GM12892 (cell line): ENCODE measurements around the gene FBXL17.

Source experiments
- DNase-seq: peaks from one replicate; pipeline ENCODE4 v3.0.0; 2011; ENCODE audit not compliant: insufficient read length
- FAIRE-seq: peaks from 2 replicates; lab custom pipeline; 2011; peaks lifted over from hg19 to GRCh38; lab: Jason Lieb, UNC
- POLR2A ChIP-seq: IDR thresholded peaks from 2 replicates; pipeline ENCODE4 v1.6.1; 2011; ENCODE audit warnings: low read depth, low read length, control low read depth
- POLR2AphosphoS5 ChIP-seq: IDR thresholded peaks from 2 replicates; pipeline ENCODE4 v1.6.1; 2011; ENCODE audit warnings: low read depth, low read length, control low read depth
- TAF1 ChIP-seq: IDR thresholded peaks from 2 replicates; pipeline ENCODE4 v1.6.1; 2011; ENCODE audit warnings: low read depth, mild to moderate bottlenecking, control low read depth, low read length, borderline replicate concordance

The FBXL17 gene

DNA sequence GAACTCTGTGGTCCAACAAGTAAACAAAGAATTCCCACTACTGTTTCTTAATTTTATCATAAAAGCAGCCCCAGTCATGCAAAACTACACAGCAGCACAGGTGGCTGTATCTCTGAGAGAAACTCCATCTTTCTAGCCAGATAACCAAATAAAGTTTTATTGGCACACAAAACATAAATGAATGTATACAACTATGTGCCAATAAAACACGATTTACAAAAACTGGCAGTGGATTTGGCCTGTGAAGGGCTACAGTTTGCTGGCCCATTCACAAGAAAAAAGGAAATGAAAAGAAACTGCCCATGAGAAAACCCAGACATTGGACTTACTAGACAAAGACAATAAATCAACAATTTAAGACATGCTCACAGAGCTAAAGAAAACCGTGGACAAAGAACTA is 10.6 kb downstream of the FBXL17 start:
- FAIRE-seq (no peak), DNase-seq (no peak)
- no peak for TF ChIP-seq TAF1

- no peak for DNase-seq
- no peak for FAIRE-seq
- TF ChIP-seq POLR2A, result no peak
- TF ChIP-seq TAF1, result no peak
- no peak for TF ChIP-seq POLR2AphosphoS5
Observed at GRCh38 chr5:108369167-108369566, 12.7 kb downstream of the FBXL17 start.

GRCh38 chr5:108367679-108368334 is 14.1 kb downstream of the FBXL17 start:
- DNase-seq, result no peak
- TF ChIP-seq POLR2A (no peak), POLR2AphosphoS5 (no peak), TAF1 (no peak)
- no peak for FAIRE-seq

- DNase-seq, result no peak
- TF ChIP-seq POLR2A, result no peak
- no peak for TF ChIP-seq TAF1
- no peak for TF ChIP-seq POLR2AphosphoS5
- no peak for FAIRE-seq
Observed at GRCh38 chr5:108366500-108366899, 15.4 kb downstream of the FBXL17 start.

DNA sequence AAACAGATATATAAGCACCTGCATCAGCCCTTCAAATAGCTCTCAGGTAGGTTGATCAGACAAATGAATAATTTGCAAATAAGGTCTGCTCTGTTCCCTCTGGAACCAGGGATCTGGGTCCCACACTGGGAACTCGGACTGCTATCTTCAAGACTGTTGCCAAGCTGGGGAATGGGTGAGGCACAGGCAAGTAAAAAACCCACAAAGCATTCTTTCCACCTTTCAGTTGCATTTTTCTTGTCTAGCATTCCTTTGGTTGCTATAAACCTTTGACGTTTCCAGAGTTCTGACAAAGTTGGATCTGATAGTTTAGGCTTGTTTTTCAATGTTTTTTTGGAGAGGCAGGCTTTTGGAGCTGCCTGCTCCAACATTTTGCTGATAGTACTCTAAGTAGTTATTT is 20.1 kb downstream of the FBXL17 start:
- FAIRE-seq, result no peak
- TF ChIP-seq POLR2A, result no peak
- TF ChIP-seq TAF1, result no peak
- DNase-seq, result no peak

DNA sequence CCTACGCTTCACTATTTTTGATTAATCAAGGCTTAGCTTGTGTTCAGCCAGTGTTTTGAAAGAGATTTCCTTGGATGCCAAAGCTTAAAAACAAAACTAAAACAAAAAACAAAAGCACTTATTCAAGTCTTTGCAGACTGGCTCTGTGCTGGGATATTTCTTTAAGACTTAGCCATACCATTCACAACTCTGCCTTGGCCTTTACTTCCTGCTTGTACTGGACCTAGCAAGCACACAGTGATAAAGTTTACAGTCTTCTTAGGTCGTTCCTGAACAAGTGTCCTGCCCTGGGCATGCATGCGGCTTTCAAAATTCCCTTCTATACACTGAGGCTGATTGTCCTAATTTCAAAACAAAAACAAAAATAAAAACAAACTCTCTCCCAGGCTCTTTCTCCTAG is 20.7 kb downstream of the FBXL17 start:
- no peak for DNase-seq
- FAIRE-seq, result no peak
- TF ChIP-seq TAF1 (no peak), POLR2AphosphoS5 (no peak), POLR2A (no peak)

DNA sequence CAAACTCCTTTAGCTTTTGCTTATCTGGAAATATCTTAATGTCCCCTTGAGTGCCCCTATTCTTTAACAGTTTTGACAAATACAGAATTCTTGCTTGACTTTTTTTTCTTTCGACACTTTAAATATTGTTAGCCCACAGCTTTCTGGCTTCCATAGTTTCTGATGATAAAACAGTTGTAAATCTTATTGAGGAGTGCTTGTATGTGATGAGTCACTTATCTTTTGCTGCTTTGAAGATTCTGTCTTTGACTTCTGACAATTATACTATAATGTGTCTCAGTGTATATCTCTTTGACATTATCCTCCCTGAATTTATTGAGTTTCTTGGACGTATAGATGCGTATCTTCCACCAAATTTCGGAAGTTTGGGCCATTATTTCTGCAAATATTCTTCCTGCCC is 21.6 kb downstream of the FBXL17 start:
- DNase-seq (no peak), FAIRE-seq (no peak)
- no peak for TF ChIP-seq POLR2AphosphoS5
- TF ChIP-seq TAF1, result no peak
- TF ChIP-seq POLR2A, result no peak

GRCh38 chr5:108356286-108356685 is 25.6 kb downstream of the FBXL17 start:
- DNase-seq (no peak), FAIRE-seq (no peak)
- TF ChIP-seq TAF1, result no peak
- TF ChIP-seq POLR2AphosphoS5, result no peak
- TF ChIP-seq POLR2A, result no peak

DNA sequence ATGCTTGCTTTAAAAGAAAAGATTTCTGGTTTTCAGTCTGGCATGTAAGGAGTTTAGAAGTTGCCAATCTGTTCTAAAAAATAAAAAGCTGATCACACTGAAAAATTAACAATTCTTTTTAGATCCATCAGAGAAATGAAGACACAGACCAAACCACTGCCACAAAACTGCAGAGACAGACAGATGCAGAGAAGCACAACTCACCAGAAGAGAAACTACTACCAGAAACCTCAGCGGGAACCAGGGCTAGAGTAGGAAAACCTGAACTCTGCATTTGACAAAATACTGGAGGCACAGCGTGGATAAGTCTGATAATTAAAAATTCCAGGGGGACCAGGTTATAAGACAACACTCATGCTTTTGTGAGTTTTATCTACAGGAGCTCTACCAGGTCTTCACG is 28.8 kb downstream of the FBXL17 start:
- no peak for DNase-seq
- TF ChIP-seq POLR2A, result no peak
- TF ChIP-seq TAF1, result no peak
- no peak for TF ChIP-seq POLR2AphosphoS5
- FAIRE-seq, result no peak

GRCh38 chr5:108345541-108346171 is 36.2 kb downstream of the FBXL17 start:
- no peak for DNase-seq
- FAIRE-seq, result peak; percentile 66
- TF ChIP-seq POLR2A, result no peak
- no peak for TF ChIP-seq TAF1
- TF ChIP-seq POLR2AphosphoS5, result no peak

- DNase-seq, result no peak
- FAIRE-seq, result no peak
- TF ChIP-seq POLR2A (no peak), POLR2AphosphoS5 (no peak), TAF1 (no peak)
Observed at GRCh38 chr5:108344103-108344822, 37.6 kb downstream of the FBXL17 start.

- no peak for FAIRE-seq
- DNase-seq, result no peak
- no peak for TF ChIP-seq TAF1
- no peak for TF ChIP-seq POLR2AphosphoS5
- no peak for TF ChIP-seq POLR2A
Observed at GRCh38 chr5:108341866-108342265, 40.0 kb downstream of the FBXL17 start.

GRCh38 chr5:108340131-108340530 is 41.8 kb downstream of the FBXL17 start:
- no peak for TF ChIP-seq POLR2A
- TF ChIP-seq POLR2AphosphoS5, result no peak
- TF ChIP-seq TAF1, result no peak
- FAIRE-seq, result no peak
- no peak for DNase-seq
